ENCODE measurements around the gene CERS4.

CERS4 gene

DNA sequence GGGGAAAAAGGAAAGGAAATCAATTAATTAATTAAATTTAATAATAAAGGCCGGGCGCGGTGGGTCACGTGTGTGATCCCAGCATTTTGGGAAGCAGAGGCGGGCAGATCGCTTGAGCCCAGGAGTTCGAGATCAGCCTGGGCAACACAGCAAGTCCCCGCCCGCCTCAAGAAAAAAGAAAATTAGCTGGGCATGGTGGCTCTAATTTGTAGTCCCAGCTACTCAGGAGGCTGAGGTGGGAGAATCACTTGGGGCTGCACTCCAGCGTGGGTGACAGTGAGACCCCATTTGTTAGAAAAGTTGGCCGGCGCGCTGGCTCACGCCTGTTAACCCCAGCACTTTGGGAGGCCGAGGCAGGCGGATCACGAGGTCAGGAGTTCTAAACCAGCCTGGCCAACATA lies 99.7 kb downstream of the CERS4 start:
- TF ChIP-seq, protein P1, sequence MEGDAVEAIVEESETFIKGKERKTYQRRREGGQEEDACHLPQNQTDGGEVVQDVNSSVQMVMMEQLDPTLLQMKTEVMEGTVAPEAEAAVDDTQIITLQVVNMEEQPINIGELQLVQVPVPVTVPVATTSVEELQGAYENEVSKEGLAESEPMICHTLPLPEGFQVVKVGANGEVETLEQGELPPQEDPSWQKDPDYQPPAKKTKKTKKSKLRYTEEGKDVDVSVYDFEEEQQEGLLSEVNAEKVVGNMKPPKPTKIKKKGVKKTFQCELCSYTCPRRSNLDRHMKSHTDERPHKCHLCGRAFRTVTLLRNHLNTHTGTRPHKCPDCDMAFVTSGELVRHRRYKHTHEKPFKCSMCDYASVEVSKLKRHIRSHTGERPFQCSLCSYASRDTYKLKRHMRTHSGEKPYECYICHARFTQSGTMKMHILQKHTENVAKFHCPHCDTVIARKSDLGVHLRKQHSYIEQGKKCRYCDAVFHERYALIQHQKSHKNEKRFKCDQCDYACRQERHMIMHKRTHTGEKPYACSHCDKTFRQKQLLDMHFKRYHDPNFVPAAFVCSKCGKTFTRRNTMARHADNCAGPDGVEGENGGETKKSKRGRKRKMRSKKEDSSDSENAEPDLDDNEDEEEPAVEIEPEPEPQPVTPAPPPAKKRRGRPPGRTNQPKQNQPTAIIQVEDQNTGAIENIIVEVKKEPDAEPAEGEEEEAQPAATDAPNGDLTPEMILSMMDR (IDR thresholded peaks at IDR 0.05; ENCODE audit: low read depth, low read length, poor library complexity, severe bottlenecking) = no peak
- TF ChIP-seq EZH2phosphoT487 (IDR thresholded peaks at IDR 0.05; ENCODE audit: borderline replicate concordance, low read length) = no peak
- no peak overlapping the region for H3K27ac ChIP-seq (ENCODE audit: low read depth, low read length)

GRCh38 chr19:8310342-8311055 lies 101.3 kb downstream of the CERS4 start:
- TF ChIP-seq, protein P1 (IDR thresholded peaks at IDR 0.05; ENCODE audit: low read depth, low read length, poor library complexity, severe bottlenecking) = no peak
- TF ChIP-seq EZH2phosphoT487 (IDR thresholded peaks at IDR 0.05; ENCODE audit: borderline replicate concordance, low read length) = no peak
- Histone ChIP-seq H3K4me3 (ENCODE audit: low read length) (no peak overlapping the region), H4K20me1 (ENCODE audit: control insufficient read depth, insufficient read depth, low read depth, low read length) (no peaks in the 10 kb centered on the region), H3F3A (ENCODE audit: control insufficient read depth, insufficient read depth) (no peaks in the 10 kb centered on the region), H3K9me2 (replicated peaks; ENCODE audit: control insufficient read depth, low read length) (no peaks in the 10 kb centered on the region), H3K79me2 (ENCODE audit: control insufficient read depth, low read length) (peaks cover 26% of the 10 kb centered on the region), H3K27me3 (ENCODE audit: control insufficient read depth, low read length) (no peaks in the 10 kb centered on the region), H3K36me3 (ENCODE audit: control insufficient read depth, low read length) (peaks cover 48% of the 10 kb centered on the region), H3K9me3 (ENCODE audit: control insufficient read depth, insufficient read depth, low read length) (no peaks in the 10 kb centered on the region), H3K27ac (ENCODE audit: low read depth, low read length) (no peak overlapping the region), H3K4me1 (ENCODE audit: control insufficient read depth, low read length) (peaks cover 23% of the 10 kb centered on the region), H3K4me2 (ENCODE audit: low read length) (no peak overlapping the region)

More for the DNA sequence above, 99.7 kb downstream of the CERS4 start:
- 0 out of 2 replicates have a peak, but pooled peaks cover 5% of the 10 kb centered on the region for H4K20me1 ChIP-seq (ENCODE audit: control insufficient read depth, insufficient read depth, low read depth, low read length)
- no peaks in the 10 kb centered on the region for H3K27me3 ChIP-seq (ENCODE audit: control insufficient read depth, low read length)
- peak overlapping the region; percentile 93 for H3K4me2 ChIP-seq (ENCODE audit: low read length)
- peak overlapping the region; percentile 87 for H3K4me3 ChIP-seq (ENCODE audit: low read length)
- H3K9me2 ChIP-seq (replicated peaks; ENCODE audit: control insufficient read depth, low read length) = no peaks in the 10 kb centered on the region
- peaks cover 26% of the 10 kb centered on the region for H3K4me1 ChIP-seq (ENCODE audit: control insufficient read depth, low read length)
- peaks cover 35% of the 10 kb centered on the region for H3K79me2 ChIP-seq (ENCODE audit: control insufficient read depth, low read length)
- H3K36me3 ChIP-seq (ENCODE audit: control insufficient read depth, low read length) = peaks cover 47% of the 10 kb centered on the region
- H3K9me3 ChIP-seq (ENCODE audit: control insufficient read depth, insufficient read depth, low read length) = no peaks in the 10 kb centered on the region
- no peaks in the 10 kb centered on the region for H3F3A ChIP-seq (ENCODE audit: control insufficient read depth, insufficient read depth)

DNA sequence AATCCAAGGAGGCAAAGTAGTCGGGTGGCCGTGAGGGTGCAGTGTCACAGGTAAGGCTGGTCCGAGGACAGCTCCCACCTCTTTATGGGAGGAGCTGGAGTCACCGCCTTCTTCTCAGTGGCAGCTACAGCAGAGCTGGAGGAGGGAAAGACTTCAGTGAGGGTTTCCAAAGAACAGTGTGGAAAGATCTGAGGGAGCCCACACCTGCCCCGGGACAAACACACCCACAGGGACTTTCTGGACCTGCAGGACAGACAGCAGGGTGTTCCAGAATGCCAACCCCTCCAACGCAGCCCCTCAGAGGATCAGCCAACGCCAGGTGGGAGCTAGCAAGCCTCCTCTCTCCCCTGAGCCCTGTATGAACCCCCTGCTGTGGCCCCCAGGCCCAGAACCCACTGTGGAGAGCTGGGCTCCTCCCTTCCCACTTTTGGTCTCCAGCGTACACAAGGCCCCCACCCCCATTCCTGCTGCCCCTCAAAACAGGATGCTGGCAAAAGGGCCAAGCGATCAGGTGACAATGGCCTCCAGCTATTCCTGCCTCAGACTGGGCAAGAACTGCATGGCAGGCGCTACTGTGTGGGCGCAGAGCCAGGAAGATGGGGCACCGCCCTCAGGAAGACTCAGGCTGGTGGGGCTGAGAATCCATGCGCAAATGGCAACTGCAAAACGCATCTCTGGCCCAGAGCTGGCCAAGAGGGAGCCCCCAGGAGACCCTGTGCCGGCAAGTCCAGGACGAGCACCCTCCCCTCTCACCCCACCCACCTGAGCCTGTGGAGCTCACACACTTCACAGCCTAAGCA lies 102.5 kb downstream of the CERS4 start:
- H3K9me2 ChIP-seq (replicated peaks; ENCODE audit: control insufficient read depth, low read length) = no peaks in the 10 kb centered on the region
- peaks cover 53% of the 10 kb centered on the region for H3K36me3 ChIP-seq (ENCODE audit: control insufficient read depth, low read length)
- H3K79me2 ChIP-seq (ENCODE audit: control insufficient read depth, low read length) = peaks cover 20% of the 10 kb centered on the region
- no peaks in the 10 kb centered on the region for H4K20me1 ChIP-seq (ENCODE audit: control insufficient read depth, insufficient read depth, low read depth, low read length)
- H3K4me1 ChIP-seq (ENCODE audit: control insufficient read depth, low read length) = peaks cover 18% of the 10 kb centered on the region
- no peak overlapping the region for H3K4me2 ChIP-seq (ENCODE audit: low read length)
- H3K4me3 ChIP-seq (ENCODE audit: low read length) = no peak overlapping the region
- no peaks in the 10 kb centered on the region for H3F3A ChIP-seq (ENCODE audit: control insufficient read depth, insufficient read depth)
- H3K9me3 ChIP-seq (ENCODE audit: control insufficient read depth, insufficient read depth, low read length) = no peaks in the 10 kb centered on the region
- no peaks in the 10 kb centered on the region for H3K27me3 ChIP-seq (ENCODE audit: control insufficient read depth, low read length)
- no peak for TF ChIP-seq EZH2phosphoT487 (IDR thresholded peaks at IDR 0.05; ENCODE audit: borderline replicate concordance, low read length)
- TF ChIP-seq, protein P1 (IDR thresholded peaks at IDR 0.05; ENCODE audit: low read depth, low read length, poor library complexity, severe bottlenecking) = no peak
- H3K27ac ChIP-seq (ENCODE audit: low read depth, low read length) = no peak overlapping the region

Data from DOHH2 (cell line).